Immature natural killer cell (primary cell): ENCODE measurements around the gene MAP3K9. TPM values are rescaled to one million over a fixed set of nuclear protein-coding genes. Genes with fewer than 3 reads are reported as not detected.
"Not testable (repeated sequence)": the region's sequence is repeated elsewhere in the genome, so short reads cannot be mapped to it uniquely, and the experiment has no call there.

Source experiments
- DNase-seq, 3 donors: peaks; one replicate each; pipeline ENCODE4 v3.0.0; 2022; ENCODE audit warnings: mixed read lengths in 1 of 3
- H3K27ac Mint-ChIP-seq, 6 donors: one replicate each; pipeline ENCODE4 v1.8.0; 2020; ENCODE audit warnings: mixed read lengths in 6 of 6, mild to moderate bottlenecking in 5 of 6, inconsistent platforms in 4 of 6, moderate library complexity in 3 of 6
- H3K27me3 Mint-ChIP-seq, 3 donors: one replicate each; pipeline ENCODE4 v1.8.0; 2020 to 2021; ENCODE audit warnings: low read depth in 3 of 3, mild to moderate bottlenecking in 3 of 3, mixed read lengths in 3 of 3, moderate library complexity in 3 of 3, inconsistent platforms in 1 of 3
- H3K36me3 Mint-ChIP-seq, 3 donors: one replicate each; pipeline ENCODE4 v1.8.0; 2020; ENCODE audit warnings: mixed read lengths in 3 of 3, inconsistent platforms in 2 of 3, mild to moderate bottlenecking in 2 of 3
- H3K4me1 Mint-ChIP-seq, 2 donors: one replicate each; pipeline ENCODE4 v1.8.0; 2020; ENCODE audit warnings: inconsistent platforms in 2 of 2, mild to moderate bottlenecking in 2 of 2, mixed read lengths in 2 of 2, moderate library complexity in 1 of 2
- H3K4me3 Mint-ChIP-seq, 5 donors: one replicate each; pipeline ENCODE4 v1.8.0; 2020; ENCODE audit warnings: mild to moderate bottlenecking in 5 of 5, mixed read lengths in 5 of 5, inconsistent platforms in 3 of 5, moderate library complexity in 3 of 5
- H3K9me3 Mint-ChIP-seq, 6 donors: one replicate each; pipeline ENCODE4 v1.8.0; 2020; ENCODE audit warnings: mild to moderate bottlenecking in 6 of 6, mixed read lengths in 6 of 6, inconsistent platforms in 4 of 6, moderate library complexity in 3 of 6
- polyA plus RNA-seq, 3 donors: library from polyadenylated mRNA; unstranded; fragments of 300-500 nt; fragmentation: Illumina TruSeq; gene quantifications; one replicate each; pipeline ENCODE4 v1.2.3, GENCODE V29; 2021

Gene MAP3K9
- polyA plus RNA-seq, 3 donors from 2014 or later: 0.48 to 0.55 TPM; not detected in 1

DNA sequence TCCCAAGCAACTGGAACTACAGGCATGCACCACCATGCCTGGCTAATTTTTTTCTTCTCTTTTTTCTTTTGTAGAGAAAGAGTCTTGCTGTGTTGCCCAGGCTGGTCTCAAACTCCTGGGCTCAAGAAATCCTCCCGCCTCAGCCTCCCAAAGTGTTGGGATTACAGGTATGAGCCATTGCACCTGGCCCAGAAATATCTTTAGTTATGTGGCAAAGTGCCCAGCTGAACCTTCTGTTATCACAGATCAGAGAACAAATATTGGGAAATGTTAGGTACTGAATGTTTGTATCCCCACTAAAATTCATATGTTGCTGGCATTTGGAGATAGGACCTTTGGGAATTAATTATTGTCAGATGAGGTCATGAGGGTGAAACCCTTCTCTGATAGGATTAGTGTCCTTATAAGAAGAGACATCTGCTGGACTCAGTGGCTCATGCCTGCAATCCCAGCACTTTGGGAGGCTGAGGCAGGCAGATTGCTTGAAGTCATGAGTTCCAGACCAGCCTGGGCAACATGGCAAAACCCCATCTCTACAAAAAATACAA, 105.6 kb downstream of the MAP3K9 start:
- not testable (repeated sequence) for H3K4me1 Mint-ChIP-seq, H3K36me3 Mint-ChIP-seq, H3K4me3 Mint-ChIP-seq

GRCh38 chr14:70702161-70702560, 107.2 kb downstream of the MAP3K9 start:
- Mint-ChIP-seq H3K36me3 (no peaks in the 10 kb centered on the region), H3K4me3 (no peak overlapping the region), H3K27ac (no peak overlapping the region), H3K27me3 (peaks cover 0 to 11% (median 0%) of the 10 kb centered on the region in 3 donors), H3K4me1 (no peaks in the 10 kb centered on the region), H3K9me3 (no peaks in the 10 kb centered on the region)
- DNase-seq: no peak

More for the DNA sequence above, 105.6 kb downstream of the MAP3K9 start:
- H3K27me3 Mint-ChIP-seq, DNase-seq, H3K9me3 Mint-ChIP-seq, H3K27ac Mint-ChIP-seq: not testable (repeated sequence)

DNA sequence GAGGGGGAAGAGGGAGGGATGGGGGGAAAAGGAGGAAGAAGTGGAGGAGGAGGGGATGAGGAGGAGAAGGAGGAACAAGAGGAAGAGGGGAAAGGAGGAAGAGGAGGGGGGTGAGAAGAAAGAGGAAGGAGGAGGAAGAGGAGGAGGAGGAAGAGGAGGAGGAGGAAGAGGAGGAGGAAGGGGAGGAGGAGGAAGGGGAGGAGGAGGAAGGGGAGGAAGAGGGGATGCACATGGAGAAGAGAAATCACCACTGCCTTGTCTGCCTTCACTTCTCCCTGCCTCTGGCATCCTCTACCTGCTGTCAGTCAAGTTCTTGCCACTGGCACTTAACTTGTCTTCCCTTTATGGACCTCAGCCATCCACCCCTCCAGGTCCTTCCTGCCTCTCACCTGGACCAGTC, 107.7 kb downstream of the MAP3K9 start:
- H3K36me3 Mint-ChIP-seq: no peaks in the 10 kb centered on the region
- no peak for DNase-seq
- peaks cover 0 to 7% (median 0%) of the 10 kb centered on the region in 3 donors for H3K27me3 Mint-ChIP-seq
- H3K4me1 Mint-ChIP-seq: no peaks in the 10 kb centered on the region
- H3K9me3 Mint-ChIP-seq: no peaks in the 10 kb centered on the region
- no peak overlapping the region for H3K4me3 Mint-ChIP-seq
- no peak overlapping the region for H3K27ac Mint-ChIP-seq

DNA sequence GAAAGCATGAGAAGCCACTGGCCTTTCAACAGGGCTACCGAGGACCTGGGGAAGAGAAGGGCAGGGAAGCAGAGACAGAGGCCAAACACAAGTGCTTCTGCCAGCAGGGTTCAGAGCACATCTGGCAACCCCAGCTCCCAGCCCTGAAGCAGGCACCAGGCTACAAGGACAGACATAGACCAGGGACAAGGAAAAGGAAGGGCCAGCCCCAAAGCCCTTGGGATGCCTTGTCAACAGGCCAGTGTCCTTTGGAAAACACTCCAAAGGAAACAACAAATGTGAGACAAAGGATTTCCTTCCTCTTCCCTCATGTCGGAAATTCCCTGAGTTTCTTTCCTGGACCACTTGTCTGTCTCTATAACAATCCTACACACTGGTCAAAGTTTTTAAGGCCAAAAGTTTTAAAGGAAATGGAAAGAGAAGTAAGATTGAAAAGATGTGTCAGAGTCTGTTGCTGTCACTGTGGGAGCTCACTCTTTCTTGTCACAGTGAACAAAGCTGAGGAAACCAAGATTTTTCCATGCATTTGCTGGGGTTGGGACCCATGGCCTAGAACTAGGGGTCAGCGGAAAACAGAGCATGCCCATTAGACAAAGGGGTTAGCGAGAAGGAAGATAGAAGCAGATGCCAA, 108.2 kb downstream of the MAP3K9 start:
- Mint-ChIP-seq H3K4me3 (no peak overlapping the region), H3K9me3 (no peaks in the 10 kb centered on the region), H3K36me3 (no peaks in the 10 kb centered on the region), H3K4me1 (no peaks in the 10 kb centered on the region), H3K27ac (no peak overlapping the region), H3K27me3 (peaks cover 0 to 7% (median 0%) of the 10 kb centered on the region in 3 donors)
- no peak for DNase-seq

DNA sequence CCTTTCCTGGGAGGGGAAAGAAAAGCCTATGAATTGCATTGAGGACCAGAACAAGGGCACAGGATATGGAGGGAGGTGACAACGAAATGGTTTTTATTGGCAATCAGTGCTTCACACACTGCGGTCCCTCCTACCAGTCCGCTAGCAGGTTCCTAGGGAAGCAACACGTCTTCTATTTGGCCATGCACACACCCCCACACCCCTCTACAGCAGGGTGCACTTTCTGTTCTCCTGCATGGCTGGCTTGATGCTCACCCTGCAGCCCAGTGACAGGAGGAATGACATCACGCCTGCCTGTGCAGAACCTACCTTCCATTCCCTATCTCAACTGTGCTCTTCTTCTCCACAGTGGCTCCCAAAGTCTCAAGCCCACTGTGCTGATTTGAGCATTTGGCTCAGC, 109.7 kb downstream of the MAP3K9 start:
- Mint-ChIP-seq H3K9me3 (no peaks in the 10 kb centered on the region), H3K4me3 (no peak overlapping the region), H3K36me3 (no peaks in the 10 kb centered on the region), H3K27me3 (peaks cover 0 to 7% (median 0%) of the 10 kb centered on the region in 3 donors), H3K27ac (no peak overlapping the region), H3K4me1 (no peaks in the 10 kb centered on the region)
- no peak for DNase-seq

DNA sequence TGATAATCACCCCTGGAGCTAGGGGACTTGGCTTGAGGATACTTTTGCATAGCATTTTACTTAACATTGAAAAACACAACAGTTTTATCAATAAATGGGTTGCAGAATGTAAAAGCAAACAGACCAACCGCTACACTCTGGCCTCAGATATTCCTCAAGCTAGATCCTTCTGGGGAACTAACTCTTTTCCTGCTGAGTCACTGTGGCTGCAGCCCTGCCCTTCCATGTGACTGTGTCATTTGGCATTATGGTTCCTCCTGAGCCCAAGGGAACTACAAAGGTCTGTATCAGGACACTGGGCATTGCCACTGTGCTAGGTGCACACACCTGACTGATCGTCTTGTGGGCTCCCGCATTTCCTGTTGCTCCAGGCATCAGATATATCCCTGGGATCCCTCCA, 111.0 kb downstream of the MAP3K9 start:
- Mint-ChIP-seq H3K27me3 (peaks cover 0 to 7% (median 0%) of the 10 kb centered on the region in 3 donors), H3K36me3 (no peaks in the 10 kb centered on the region), H3K4me3 (no peak overlapping the region), H3K9me3 (peaks cover 0 to 2% (median 0%) of the 10 kb centered on the region in 6 donors), H3K4me1 (no peaks in the 10 kb centered on the region), H3K27ac (no peak overlapping the region)
- DNase-seq: no peak

- Mint-ChIP-seq H3K9me3 (peaks cover 0 to 2% (median 0%) of the 10 kb centered on the region in 6 donors), H3K27me3 (peaks cover 0 to 7% (median 0%) of the 10 kb centered on the region in 3 donors), H3K27ac (no peak overlapping the region), H3K36me3 (no peaks in the 10 kb centered on the region), H3K4me3 (no peak overlapping the region), H3K4me1 (no peaks in the 10 kb centered on the region)
- no peak for DNase-seq
Observed at GRCh38 chr14:70697701-70698100, 111.6 kb downstream of the MAP3K9 start.

- Mint-ChIP-seq H3K27ac (no peak overlapping the region), H3K4me3 (no peak overlapping the region), H3K27me3 (peaks cover 0 to 4% (median 0%) of the 10 kb centered on the region in 3 donors), H3K36me3 (no peaks in the 10 kb centered on the region), H3K9me3 (peaks cover 0 to 2% (median 0%) of the 10 kb centered on the region in 6 donors), H3K4me1 (no peaks in the 10 kb centered on the region)
- no peak for DNase-seq
Observed at GRCh38 chr14:70696026-70696425, 113.3 kb downstream of the MAP3K9 start.

DNA sequence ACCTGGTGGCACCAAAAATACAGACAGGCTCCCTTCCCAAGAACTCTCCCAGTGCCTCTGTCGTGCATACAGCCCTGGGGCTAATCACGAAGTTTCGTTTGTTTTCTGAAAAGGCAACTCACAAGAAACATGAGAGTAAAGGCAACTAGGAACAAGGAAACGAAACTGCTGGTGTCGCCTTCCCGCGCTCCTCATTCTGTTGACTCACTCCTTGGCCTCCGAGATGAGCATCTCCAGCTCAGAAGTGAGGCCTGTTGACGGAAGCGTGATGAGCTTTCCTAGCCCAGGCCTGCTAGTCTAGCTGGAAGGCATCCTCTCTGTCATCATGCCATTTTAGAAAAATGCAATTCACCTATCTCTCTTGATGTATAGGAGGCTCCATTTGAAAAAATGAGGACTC, 117.1 kb downstream of the MAP3K9 start:
- Mint-ChIP-seq H3K27ac (no peak overlapping the region), H3K4me3 (no peak overlapping the region), H3K9me3 (peaks cover 0 to 2% (median 0%) of the 10 kb centered on the region in 6 donors), H3K4me1 (no peaks in the 10 kb centered on the region), H3K27me3 (no peaks in the 10 kb centered on the region), H3K36me3 (no peaks in the 10 kb centered on the region)
- DNase-seq: no peak

DNA sequence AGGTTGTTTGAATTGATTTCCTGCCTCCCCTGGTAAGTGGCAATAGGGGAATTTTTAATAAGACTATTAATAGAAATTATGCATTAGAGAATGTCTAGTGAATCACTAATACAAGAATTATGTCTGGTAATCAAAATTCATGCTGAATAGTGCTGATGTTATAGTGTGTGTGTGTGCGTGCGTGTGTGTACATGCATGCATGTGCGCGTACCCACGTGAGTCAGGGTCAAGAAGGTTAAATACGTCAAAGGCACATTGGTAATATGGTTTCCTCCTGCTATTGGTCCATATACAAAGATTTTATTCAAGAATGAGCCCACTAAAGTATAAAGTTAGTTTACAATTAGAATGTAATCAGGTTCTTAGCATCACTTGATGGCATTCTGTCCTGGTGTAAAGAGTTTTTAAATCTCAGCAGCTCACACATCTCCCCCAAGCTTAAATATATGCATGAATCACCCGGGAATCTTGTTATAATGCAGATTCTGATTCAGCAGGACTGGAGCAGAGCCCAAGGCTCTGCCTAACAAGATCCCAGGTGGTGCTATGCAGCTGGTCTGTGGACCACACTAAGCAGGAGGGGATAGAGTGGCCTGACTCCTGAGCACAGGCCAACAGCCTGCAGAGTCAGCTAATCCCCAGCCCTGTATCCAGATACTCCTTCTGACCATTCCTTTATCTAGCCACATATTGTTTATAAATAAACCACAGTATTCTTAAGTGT, 123.7 kb downstream of the MAP3K9 start:
- H3K4me1 Mint-ChIP-seq: no peaks in the 10 kb centered on the region
- no peaks in the 10 kb centered on the region for H3K9me3 Mint-ChIP-seq
- no peak for DNase-seq
- H3K36me3 Mint-ChIP-seq: no peaks in the 10 kb centered on the region
- H3K27me3 Mint-ChIP-seq: peaks cover 0 to 6% (median 2%) of the 10 kb centered on the region in 3 donors
- H3K4me3 Mint-ChIP-seq: no peak overlapping the region
- no peak overlapping the region for H3K27ac Mint-ChIP-seq

DNA sequence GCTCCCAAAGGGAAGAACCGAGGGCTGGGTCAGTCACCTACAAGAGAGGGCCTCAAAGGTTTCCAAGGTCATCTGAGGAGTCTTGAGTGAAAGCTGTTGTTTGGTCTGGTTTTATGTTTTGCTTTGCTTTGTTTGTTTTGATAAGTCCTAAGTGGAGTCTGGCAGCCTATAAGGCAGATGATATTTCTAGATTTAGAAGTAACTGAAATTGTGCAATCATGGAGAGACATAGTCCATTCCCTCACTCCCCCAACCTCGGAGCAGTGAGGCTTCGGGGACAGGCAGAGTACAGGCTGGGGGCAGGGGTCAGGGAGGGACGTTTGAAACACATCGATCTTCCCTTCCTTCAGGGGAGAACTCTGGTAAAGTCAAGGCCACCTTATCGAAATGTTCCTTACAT, 125.3 kb downstream of the MAP3K9 start:
- H3K27ac Mint-ChIP-seq: no peak overlapping the region
- no peaks in the 10 kb centered on the region for H3K4me1 Mint-ChIP-seq
- no peak for DNase-seq
- peaks cover 0 to 6% (median 2%) of the 10 kb centered on the region in 3 donors for H3K27me3 Mint-ChIP-seq
- H3K9me3 Mint-ChIP-seq: no peaks in the 10 kb centered on the region
- H3K36me3 Mint-ChIP-seq: no peaks in the 10 kb centered on the region
- no peak overlapping the region for H3K4me3 Mint-ChIP-seq

GRCh38 chr14:70680748-70681147, 128.6 kb downstream of the MAP3K9 start:
- no peaks in the 10 kb centered on the region for H3K4me1 Mint-ChIP-seq
- DNase-seq: no peak
- H3K4me3 Mint-ChIP-seq: no peak overlapping the region
- H3K27me3 Mint-ChIP-seq: peaks cover 0 to 6% (median 2%) of the 10 kb centered on the region in 3 donors
- no peaks in the 10 kb centered on the region for H3K36me3 Mint-ChIP-seq
- no peaks in the 10 kb centered on the region for H3K9me3 Mint-ChIP-seq
- H3K27ac Mint-ChIP-seq: no peak overlapping the region

DNA sequence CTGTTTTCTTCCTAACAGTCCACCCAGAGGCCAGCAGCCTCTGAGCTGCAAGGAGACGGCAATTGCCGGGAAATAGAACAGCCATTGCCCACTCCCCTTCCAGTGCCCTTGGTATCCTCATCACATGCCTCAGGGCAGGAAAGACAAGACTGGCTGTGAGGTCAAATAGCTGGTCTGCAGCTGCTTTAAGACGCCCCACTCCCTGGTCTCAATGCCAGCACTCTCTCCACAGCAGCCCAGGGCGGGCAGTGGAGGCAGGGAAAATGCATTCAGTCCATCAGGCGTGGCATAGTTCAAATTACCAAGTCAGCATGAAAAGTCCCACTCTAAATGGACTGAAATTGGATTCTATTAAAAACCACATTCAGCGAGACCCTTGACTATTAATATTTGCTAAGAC, 132.0 kb downstream of the MAP3K9 start:
- Mint-ChIP-seq H3K4me1 (no peaks in the 10 kb centered on the region), H3K27ac (no peak overlapping the region), H3K27me3 (peaks cover 0 to 2% (median 0%) of the 10 kb centered on the region in 3 donors), H3K4me3 (no peak overlapping the region), H3K9me3 (no peaks in the 10 kb centered on the region), H3K36me3 (no peaks in the 10 kb centered on the region)
- DNase-seq: no peak
